ENCODE results near the gene IL10RB.

DNA sequence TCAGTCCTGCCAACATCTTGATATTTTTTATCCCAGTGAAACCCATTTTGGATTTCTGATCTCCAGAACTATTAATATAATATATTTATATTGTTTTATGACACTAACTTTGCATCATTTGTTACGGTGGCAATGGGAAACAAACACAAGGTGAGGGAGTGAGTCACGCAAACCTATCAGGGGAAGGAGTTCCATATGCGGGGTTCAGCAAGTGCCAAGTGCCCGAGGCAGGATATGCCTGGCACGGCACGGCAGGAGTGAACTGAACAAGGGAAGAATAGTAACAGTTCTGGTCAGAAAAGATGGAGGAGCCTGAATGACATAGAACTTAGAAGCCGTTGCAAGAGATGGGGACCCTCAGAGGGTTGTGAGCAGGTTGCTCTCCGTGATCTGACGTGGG is 7.7 kb upstream of the IL10RB start:
- TF ChIP-seq, protein P1, sequence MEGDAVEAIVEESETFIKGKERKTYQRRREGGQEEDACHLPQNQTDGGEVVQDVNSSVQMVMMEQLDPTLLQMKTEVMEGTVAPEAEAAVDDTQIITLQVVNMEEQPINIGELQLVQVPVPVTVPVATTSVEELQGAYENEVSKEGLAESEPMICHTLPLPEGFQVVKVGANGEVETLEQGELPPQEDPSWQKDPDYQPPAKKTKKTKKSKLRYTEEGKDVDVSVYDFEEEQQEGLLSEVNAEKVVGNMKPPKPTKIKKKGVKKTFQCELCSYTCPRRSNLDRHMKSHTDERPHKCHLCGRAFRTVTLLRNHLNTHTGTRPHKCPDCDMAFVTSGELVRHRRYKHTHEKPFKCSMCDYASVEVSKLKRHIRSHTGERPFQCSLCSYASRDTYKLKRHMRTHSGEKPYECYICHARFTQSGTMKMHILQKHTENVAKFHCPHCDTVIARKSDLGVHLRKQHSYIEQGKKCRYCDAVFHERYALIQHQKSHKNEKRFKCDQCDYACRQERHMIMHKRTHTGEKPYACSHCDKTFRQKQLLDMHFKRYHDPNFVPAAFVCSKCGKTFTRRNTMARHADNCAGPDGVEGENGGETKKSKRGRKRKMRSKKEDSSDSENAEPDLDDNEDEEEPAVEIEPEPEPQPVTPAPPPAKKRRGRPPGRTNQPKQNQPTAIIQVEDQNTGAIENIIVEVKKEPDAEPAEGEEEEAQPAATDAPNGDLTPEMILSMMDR (IDR thresholded peaks at IDR 0.05), result no peak
- no peak for TF ChIP-seq POLR2A (IDR thresholded peaks at IDR 0.05)

Data from uterus (tissue), 2 donors.